Measurements from ENCODE around the gene GAST. TPM values are rescaled to one million over a fixed set of nuclear protein-coding genes. Genes with fewer than 3 reads are reported as not detected.
A peak's percentile ranks its signal among the peaks of the same experiment; 100 is the strongest.

GAST gene
- total and polyA plus RNA-seq, 9 of the 15 experiments (the other 6 are each of a cell fraction or from before 2014, with no cell fraction given): not detected

GRCh38 chr17:41678411-41678906 lies 33.7 kb upstream of the GAST start (continued):
- peak; percentile 97 for TF ChIP-seq ZNF655 (CRISPR knock-in tag; IDR thresholded peaks at IDR 0.05)
- TF ChIP-seq BRF2 (IDR thresholded peaks at IDR 0.05; ENCODE audit: borderline replicate concordance, insufficient read depth, insufficient read length): no peak
- TF ChIP-seq DMBX1 (CRISPR knock-in tag; IDR thresholded peaks at IDR 0.05; ENCODE audit: borderline replicate concordance): no peak
- no peak for TF ChIP-seq NR4A1 (CRISPR knock-in tag; IDR thresholded peaks at IDR 0.05)
- TF ChIP-seq NR4A1 (tag; IDR thresholded peaks at IDR 0.05): no peak
- peak; percentile 97 for TF ChIP-seq HMG20B (CRISPR knock-in tag; IDR thresholded peaks at IDR 0.05)
- peak; percentile 92 for TF ChIP-seq DEAF1 (CRISPR knock-in tag; IDR thresholded peaks at IDR 0.05)
- no peak for TF ChIP-seq STAG1 (CRISPR knock-in tag; IDR thresholded peaks at IDR 0.05; ENCODE audit: borderline replicate concordance)
- 0 out of 2 replicates have a peak, but pooled peaks have one; percentile 35 for TF ChIP-seq ZNF24 (IDR thresholded peaks at IDR 0.05)
- TF ChIP-seq ETV1 (tag; conservative IDR thresholded peaks at IDR 0.05; ENCODE audit: low read depth): 0 out of 2 replicates have a peak, but pooled peaks have one; percentile 4
- no peak for TF ChIP-seq MAFG (tag; conservative IDR thresholded peaks at IDR 0.05)
- peak; percentile 25 for TF ChIP-seq DACH1 (IDR thresholded peaks at IDR 0.05; ENCODE audit: partially characterized antibody)
- TF ChIP-seq ZC3H11A (IDR thresholded peaks at IDR 0.05; ENCODE audit: low read depth, low read length): no peak
- no peak for TF ChIP-seq HDAC6 (IDR thresholded peaks at IDR 0.05; ENCODE audit: low read depth, low read length)
- peak in 1 of 2 experiments; percentile 93 for TF ChIP-seq TBL1XR1 (IDR thresholded peaks at IDR 0.05; ENCODE audit: low read length in 2 of 2)
- no peak for TF ChIP-seq CEBPB (tag; IDR thresholded peaks at IDR 0.05)
- no peak for TF ChIP-seq XRCC3 (IDR thresholded peaks at IDR 0.05)
- TF ChIP-seq SREBF2 (CRISPR knock-in tag; IDR thresholded peaks at IDR 0.05): 0 out of 2 replicates have a peak, but pooled peaks have one; percentile 43
- TF ChIP-seq, protein P1, sequence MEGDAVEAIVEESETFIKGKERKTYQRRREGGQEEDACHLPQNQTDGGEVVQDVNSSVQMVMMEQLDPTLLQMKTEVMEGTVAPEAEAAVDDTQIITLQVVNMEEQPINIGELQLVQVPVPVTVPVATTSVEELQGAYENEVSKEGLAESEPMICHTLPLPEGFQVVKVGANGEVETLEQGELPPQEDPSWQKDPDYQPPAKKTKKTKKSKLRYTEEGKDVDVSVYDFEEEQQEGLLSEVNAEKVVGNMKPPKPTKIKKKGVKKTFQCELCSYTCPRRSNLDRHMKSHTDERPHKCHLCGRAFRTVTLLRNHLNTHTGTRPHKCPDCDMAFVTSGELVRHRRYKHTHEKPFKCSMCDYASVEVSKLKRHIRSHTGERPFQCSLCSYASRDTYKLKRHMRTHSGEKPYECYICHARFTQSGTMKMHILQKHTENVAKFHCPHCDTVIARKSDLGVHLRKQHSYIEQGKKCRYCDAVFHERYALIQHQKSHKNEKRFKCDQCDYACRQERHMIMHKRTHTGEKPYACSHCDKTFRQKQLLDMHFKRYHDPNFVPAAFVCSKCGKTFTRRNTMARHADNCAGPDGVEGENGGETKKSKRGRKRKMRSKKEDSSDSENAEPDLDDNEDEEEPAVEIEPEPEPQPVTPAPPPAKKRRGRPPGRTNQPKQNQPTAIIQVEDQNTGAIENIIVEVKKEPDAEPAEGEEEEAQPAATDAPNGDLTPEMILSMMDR (IDR thresholded peaks at IDR 0.05 in 2 of 3, conservative IDR thresholded peaks at IDR 0.05 in 1 of 3; ENCODE audit: insufficient read depth in 2 of 3, low read depth in 1 of 3, low read length in 3 of 3): no peak; a peak in 2 of 6 replicates
- no peak; the same call in 1 of the 2 replicates for TF ChIP-seq ZNF239 (CRISPR knock-in tag; IDR thresholded peaks at IDR 0.05)
